ENCODE measurements around the gene CDCA5.
"Not testable (repeated sequence)": the region's sequence is repeated elsewhere in the genome, so short reads cannot be mapped to it uniquely, and the experiment has no call there.

Gene CDCA5

DNA sequence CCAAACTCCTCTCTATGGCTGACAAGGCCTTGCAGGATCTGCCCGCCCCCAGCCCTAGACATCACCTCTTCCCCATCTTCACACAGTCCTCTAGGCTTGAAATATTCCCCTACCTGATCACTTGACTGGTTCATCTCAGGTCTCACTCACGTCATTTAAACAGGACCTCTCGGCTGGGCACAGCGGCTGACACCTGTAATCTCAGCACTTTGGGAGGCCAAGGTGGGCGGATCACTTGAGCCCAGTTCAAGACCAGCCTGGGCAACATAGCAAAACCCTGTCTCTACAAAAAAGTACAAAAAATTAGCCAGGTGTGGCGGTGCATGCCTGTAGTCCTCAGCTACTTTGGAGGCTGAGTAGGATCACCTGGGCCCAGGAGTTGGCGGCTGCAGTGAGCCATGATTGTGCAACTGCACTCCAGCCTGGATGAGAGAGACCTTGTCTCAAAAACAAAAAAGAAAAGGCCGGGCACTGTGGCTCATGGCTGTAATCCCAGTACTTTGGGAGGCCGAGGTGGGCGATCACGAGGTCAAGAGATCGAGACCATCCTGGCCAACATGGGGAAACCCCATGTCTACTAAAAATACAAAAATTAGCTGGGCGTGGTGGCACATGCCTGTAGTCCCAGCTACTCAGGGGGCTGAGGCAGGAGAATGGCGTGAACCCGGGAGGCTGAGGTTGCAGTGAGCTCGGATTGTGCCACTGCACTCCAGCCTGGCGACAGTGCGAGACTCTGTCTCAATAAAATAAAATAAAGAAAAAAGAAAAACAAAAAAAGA is 35.2 kb upstream of the CDCA5 start:
- not testable (repeated sequence) for DNase-seq (ENCODE audit: low read depth)

DNA sequence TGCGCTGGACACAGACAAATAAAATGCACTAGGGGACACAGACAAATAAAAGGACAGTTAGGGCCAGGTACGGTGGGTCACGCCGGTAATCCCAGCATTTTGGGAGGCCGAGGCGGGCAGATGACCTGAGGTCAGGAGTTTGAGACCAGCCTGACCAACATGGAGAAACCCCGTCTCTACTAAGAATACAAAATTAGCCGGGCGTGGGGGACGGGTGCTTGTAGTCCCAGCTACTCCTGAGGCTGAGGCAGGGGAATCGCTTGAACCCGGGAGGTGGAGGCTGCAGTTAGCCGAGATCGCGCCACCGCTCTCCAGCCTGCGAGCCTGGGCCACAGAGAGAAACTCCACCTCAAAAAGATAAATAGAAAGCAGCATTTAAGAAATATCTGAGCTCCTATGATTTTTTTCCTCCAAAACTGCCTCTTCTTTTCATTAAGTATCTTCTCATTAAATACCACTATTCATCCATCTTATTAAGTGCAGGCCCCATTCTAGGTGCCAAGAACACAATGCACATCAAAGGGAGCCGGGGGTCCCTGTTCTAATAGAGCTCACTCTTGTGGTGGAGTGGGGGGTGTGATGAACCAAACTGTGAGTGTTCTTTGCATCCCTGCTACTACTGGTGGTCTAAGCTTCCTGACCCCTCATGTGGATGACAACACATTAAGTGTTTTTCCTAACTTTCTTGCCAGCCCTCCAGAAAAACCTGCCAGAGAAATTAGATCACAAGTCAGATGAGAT is 34.4 kb upstream of the CDCA5 start:
- DNase-seq (ENCODE audit: low read depth): no peak

DNA sequence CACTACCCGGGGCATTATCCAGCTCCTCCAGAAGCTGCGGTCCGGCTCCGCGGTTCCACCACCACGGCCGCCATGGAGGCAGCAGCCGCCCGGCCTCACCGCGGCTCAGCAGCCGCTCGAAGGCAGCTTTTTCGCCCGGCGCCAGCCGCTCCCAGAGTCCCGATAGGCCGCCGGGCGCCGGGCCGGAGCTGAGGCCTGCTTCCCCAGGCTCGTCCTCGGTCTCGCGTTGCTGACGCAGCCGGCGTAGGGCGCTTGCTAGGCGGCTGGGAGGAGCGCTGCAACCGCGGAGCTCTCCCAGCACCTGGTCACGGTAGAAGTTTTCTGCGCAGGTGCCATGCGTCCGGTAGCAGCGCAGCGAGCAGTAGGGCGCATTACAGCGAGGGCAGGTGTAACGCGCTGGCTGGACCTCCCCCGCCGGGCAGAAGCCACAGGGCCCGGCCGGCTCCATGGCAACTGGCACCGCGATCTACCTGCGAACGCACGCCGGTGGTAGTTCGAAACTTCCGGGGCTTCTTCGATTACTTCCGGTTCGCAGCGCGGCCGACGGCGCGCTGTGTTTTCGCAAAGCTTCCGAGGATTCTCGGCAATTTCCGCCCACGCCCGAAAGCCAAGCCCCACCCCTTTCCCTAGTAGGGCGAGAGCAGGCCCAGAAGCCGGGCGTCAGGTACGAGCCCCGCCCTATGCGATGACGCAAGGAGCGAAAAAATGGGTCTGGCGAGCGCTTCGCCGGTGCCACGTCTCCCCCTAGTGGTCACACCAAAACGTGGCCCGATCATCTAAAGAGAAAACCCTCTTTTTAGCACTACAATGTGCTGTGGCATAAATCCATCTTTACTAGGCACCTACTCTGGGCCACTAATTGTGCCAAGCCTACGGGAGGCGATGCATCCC is 33.6 kb upstream of the CDCA5 start, which contains the start of gene ZNHIT2:
Gene ZNHIT2, minus strand, starts transcription at position 496 of the 891 bp plus-strand sequence. Its CDS starts 48 bp downstream, at position 448.
- peak; percentile 97 for DNase-seq (ENCODE audit: low read depth)

DNA sequence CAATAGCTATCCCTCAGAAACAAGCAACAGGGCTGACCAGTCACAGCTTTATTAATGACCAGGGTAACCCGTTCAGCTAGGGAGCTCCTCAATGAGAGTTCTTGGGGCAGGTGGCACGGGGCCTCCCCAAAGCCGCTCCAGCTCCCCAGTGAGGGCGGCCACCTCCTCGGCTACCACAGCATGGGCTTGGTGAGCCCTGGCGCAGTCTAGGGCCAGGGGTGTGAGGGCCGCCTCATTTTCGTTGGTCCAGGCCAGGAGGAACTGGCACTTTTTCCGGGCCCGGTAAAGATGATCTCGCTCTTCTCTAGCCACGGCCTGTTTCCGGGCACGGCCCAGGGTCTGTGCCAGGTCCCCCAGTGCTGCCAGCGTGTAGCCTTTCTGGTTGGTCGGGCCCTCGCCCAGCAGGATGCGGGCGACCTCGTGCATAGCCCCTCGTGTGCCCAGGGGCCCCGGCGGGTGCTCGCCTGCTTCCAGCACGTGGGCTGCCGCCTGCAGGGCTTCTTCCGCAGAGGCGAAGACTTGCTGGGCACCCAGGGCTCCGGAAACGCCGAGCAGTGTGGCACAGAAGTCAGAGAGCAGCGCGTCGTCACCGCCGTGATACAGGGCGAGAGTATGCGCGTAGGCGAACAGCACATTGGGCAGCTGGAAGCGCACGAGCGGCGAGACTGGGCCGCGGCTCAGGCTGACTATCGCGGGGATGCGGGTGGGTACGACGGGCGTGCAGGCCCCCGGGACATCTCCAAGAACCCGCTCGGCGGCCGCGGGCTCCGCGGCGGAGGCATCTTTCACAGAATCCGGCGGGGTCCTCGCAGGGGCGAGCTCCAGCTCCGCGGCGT is 32.7 kb upstream of the CDCA5 start:
- DNase-seq (ENCODE audit: low read depth): no peak

DNA sequence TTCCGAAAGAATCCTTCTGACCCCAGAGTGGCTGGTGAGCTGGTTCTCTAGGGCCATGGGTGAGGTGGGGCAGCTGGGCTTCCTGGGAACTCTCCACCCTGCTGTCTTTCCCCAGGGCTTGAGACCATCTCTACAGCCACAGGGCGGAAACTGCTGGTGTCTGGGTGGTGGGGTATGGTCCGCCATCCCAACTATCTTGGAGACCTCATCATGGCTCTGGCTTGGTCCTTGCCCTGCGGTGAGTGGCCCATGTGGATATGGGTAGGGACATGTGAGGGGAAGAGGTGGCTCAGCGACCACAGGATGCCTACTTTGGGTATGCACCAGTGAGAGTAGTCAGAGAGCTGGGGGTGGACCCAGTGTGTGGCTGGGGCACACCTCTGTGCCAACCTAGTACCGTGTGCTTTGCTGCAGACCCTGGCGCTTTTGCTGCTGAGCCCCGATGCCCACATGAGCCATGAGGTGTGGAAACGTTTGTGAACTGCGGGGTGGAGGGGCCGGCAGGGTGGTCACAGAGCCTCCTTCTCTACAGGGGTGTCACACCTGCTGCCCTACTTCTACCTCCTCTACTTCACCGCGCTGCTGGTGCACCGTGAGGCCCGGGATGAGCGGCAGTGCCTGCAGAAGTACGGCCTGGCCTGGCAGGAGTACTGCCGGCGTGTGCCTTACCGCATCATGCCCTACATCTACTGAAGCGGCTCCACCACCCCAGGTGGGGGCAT is 31.7 kb upstream of the CDCA5 start:
- DNase-seq (ENCODE audit: low read depth): no peak

DNA sequence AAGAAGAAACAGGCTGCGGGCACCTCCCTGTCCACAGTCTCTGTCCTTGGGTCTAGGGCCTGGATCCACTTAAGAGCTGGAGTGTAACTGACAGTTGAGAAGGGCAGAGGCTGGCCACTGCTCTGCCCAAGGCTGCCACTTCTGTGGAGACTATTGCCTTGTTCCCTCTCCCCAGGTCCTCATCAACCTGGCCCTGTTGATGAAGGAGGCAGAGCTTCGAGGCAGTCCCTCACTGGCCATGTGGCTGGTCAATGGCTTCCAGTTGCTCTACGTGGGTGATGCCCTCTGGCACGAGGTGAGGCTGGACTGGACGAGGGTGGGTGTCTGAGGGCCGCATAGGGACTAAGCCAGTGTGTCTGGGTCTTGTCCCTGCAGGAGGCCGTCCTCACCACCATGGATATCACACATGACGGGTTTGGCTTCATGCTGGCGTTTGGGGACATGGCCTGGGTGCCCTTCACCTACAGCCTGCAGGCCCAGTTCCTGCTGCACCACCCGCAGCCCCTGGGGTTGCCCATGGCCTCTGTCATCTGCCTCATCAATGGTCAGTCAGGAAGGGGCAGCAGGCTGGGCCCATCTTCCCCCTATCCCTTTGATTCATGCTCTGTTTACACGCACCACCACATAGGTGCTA is 30.8 kb upstream of the CDCA5 start:
- DNase-seq (ENCODE audit: low read depth): no peak

DNA sequence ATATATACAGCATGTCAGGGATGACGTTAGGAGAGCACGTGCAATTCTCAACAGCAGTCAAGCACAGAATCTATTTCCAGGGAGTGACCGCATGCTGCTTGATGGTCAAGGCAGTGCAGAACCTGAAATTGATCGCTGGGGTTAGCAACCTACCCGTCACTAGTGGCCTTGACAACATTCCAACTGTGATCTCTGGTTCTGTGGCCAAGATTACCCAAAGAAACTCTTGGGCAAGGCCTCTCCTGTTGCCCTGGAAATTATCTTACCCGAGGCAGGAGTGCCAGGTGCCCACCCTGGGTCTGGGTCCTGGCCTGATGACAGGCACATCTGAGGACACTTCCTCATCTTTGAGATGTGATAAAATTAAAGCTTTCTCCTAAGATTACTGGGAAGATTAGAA is 30.0 kb upstream of the CDCA5 start:
- DNase-seq (ENCODE audit: low read depth): no peak

DNA sequence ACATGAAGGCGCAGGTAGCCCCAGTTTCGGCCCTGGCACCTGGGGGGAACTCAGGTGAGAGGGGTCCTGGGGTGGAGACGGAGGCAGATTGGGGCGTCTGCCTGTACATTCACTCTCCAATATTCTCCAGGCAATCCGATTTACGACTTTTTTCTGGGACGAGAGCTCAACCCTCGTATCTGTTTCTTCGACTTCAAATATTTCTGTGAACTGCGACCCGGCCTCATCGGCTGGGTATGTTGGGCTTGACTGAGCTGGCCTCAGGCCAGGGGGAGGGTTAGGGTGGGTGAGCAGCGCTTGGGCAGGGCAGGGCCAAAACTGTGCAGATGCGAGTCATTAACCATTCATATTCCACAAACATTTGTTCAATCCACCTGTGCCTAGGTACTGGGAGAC is 29.5 kb upstream of the CDCA5 start:
- no peak for DNase-seq (ENCODE audit: low read depth)

DNA sequence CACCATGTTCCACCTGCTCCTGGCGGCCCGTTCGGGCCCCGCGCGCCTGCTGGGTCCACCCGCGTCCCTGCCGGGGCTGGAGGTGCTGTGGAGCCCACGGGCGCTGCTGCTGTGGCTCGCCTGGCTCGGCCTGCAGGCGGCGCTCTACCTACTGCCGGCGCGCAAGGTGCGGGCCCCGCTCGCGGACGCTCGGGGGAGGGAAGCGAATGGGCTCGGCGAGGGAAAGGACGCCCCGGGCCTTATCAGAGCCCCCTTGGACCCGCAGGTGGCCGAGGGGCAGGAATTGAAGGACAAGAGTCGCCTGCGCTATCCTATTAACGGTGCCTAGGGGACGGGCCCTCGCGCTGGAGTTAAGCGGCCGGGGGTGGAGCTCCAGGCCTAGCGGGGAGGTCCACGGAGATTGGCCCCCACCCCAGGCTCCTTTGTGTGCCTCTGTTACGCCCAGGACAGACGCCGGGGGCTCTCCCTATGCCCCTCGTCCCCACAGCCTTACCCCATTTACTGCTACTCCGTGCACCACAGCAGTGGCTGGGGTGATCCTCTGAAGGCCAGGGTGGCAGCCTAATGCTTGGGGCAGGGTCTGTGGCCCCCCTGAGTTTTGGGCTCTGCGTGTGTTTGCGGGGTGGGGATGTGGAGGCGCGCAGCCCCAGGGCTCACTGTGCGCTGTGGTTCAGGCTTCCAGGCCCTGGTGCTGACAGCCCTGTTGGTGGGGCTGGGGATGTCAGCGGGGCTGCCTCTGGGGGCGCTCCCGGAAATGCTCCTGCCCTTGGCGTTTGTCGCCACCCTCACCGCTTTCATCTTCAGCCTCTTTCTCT is 28.9 kb upstream of the CDCA5 start:
- no peak for DNase-seq (ENCODE audit: low read depth)

DNA sequence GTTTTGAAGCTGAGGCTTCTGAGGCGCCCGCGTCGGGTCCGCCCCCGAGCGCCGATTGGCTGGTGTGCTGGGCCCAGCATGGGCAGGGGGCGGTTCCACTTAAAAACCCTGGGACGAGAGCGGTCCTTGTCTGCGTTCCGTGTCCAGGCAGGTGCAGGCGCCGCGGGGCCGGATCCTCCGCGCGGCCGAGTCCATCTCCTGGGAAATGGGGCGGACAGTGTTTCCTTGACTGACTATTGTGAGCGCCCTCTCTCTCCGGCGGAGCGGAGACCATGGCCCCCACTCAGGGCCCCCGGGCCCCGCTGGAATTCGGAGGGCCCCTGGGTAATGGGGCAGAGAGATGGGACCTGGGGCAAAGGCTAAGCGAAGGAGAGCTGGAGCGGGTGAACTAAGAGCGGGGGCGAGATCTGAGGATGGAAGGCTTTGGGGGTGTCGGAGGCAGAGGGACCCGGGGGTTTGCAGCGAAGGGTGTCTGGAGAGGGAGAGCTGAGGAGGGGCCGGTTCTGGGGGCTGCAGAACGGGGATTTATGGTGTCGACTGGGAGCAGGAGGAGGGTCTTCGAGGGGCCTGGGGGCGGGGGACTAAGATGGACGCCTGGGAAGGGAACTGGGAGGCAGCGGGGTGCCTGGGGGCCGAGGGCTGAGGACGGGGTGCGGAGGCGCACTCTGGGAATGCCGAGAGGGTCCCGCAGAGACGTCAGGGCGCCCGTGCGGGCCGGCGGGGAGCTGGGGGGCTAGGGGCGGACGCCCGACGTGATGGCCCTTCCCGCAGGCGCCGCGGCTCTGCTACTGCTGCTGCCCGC is 28.1 kb upstream of the CDCA5 start, which contains the start of gene TM7SF2:
Gene TM7SF2, plus strand, starts transcription at position 129 of the 802 bp plus-strand sequence. Its CDS starts 144 bp downstream, at position 273.
- peak; percentile 75 for DNase-seq (ENCODE audit: low read depth)

DNA sequence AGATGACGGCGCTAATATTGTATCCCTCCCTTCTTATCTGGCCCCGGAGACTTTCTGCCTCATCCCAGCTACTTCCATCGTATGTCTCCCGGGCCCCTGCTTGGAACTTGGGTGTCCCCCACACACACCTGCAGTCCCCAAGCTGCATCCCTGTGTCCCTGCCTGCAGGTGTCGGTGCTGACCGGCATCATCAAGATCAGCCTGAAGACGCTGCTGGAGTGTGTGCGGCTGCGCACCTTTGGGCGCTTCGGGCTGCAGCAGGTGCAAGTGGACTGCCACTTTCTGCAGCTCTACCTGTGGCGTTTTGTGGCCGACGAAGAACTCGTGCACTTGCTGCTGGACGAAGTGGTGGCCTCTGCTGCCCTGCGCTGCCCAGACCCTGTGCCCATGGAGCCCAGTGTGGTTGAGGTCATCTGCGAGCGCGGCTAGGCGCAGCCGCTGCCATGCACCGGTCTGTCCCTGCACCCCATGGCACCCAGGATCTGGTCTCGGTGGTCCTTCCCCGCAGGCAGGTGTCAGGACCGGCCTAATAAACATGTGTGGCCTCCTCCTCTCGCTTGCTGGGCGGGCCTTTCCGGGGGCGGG is 27.4 kb upstream of the CDCA5 start:
- no peak for DNase-seq (ENCODE audit: low read depth)

DNA sequence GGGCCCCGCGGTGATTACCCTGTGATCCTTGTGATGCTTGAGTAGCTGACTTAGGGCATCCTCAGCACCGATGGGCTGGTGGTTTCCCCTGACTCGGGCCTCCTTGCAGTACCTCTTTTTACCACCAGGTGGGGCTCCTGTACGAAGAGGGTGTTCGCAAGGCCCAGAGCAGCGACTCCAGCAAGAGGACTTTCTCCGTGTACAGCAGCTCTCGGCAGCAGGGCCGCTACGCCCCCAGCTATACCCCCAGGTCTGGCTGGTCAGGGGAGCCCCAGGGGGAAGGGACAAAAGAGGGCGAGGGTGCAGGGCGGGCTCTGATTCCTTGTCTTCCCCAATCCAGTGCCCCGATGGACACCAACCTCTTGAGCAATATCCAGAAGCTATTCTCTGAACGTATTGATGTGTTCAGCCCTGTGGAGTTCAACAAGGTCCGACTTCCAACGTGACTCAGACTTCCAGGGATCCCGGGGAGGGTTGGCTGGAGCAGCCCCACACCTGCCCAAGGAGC is 26.6 kb upstream of the CDCA5 start:
- peak; percentile 48 for DNase-seq (ENCODE audit: low read depth)

DNA sequence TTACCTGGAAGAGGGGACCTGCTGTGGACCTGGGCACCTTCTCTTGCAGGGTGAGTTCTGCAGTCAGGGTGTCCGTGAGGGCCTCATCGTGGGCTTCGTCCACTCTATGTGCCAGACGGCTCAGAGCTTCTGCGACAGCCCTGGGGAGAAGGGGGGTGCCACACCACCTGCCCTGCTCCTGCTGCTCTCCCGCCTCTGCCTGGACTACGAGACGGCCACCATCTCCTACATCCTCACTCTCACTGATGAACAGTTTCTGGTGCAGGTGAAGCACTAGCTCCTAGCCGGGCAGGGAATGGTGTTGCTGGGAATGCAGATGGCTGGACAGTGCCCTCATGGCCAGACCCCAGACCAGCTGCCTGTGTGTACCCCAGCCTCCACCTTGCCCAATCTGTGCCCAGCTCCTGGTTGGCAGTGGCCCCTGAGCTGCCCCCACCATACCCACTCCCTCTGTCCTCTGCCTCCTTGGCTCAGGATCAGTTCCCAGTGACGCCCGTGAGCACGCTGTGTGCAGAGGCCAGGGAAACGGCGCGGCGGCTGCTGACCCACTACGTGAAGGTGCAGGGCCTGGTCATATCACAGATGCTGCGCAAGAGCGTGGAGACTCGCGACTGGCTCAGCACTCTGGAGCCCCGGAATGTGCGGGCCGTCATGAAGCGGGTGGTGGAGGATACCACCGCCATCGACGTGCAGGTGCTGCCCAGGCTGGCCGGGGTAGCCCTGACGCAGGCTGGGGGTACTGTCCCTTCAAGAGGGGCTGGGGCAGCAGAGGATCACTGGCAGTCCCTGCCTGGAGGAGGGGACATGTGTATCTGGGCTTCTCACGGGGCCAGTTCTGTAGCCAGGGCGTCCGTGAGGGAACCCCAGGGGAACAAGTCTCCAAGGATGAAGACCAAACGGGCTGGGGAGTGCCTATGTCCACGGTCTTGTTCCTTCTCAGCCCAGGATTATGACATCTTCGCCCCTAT is 25.7 kb upstream of the CDCA5 start:
- no peak for DNase-seq (ENCODE audit: low read depth)

DNA sequence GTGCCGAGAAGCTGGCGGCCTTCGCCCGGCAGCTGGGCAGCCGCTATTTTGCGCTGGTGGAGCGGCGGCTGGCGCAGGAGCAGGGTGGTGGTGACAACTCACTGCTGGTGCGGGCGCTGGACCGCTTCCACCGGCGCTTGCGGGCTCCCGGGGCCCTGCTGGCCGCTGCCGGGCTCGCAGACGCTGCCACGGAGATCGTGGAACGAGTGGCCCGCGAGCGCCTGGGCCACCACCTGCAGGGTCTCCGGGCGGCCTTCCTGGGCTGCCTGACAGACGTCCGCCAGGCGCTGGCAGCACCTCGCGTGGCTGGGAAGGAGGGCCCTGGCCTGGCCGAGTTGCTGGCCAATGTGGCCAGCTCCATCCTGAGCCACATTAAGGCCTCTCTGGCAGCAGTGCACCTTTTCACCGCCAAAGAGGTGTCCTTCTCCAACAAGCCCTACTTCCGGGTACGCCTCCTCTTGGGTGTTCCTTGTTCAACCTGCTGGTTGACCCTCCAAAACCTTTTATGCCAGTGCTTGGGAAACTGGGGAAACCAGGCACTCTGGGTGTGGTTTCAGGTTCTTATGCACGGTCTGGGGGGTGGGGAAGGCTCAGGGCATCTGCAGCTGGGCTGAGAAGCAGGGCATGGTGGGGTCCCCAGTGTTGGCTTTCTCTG is 24.8 kb upstream of the CDCA5 start:
- DNase-seq (ENCODE audit: low read depth): no peak

DNA sequence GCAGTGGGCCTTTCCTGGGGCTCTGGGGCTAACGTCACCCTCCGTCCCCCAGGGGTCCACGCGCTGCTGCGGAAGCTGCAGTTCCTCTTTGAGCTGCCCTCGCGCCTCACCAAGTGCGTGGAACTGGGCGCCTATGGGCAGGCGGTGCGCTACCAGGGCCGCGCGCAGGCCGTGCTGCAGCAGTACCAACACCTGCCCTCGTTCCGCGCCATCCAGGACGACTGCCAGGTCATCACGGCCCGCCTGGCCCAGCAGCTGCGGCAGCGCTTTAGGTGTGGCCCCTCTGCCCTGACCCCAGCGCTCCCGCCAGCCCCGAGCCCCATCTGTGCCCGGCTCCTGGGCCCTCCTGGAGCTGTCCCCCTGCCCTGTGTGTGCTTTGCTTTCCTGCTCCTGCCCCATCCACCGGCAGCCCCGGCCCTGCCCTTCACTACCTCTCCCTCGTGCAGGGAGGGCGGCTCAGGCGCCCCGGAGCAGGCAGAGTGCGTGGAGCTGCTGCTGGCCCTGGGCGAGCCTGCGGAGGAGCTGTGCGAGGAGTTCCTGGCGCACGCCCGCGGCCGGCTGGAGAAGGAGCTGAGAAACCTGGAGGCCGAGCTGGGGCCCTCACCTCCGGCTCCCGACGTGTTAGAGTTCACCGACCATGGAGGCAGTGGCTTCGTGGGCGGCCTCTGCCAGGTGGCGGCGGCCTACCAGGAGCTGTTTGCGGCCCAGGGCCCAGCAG is 24.1 kb upstream of the CDCA5 start:
- no peak for DNase-seq (ENCODE audit: low read depth)
